Stomach (tissue), 9 donors: Measurements from ENCODE around the gene PITPNM1. TPM values are rescaled to one million over a fixed set of nuclear protein-coding genes. Genes with fewer than 3 reads are reported as not detected.

Experiments used
- DNase-seq, 2 donors: peaks; one replicate each; pipeline versions ENCODE4 v3.0.0 to v3.0.0-alpha.2; 2013 to 2019
- H3K27ac ChIP-seq, 5 donors: fragments of 200-600 bp in 4 of 5; sonication (generic) in 4 of 5; one replicate each; pipeline ENCODE4 v1.5.1; 2013 to 2019; ENCODE audit warnings: mild to moderate bottlenecking in 1 of 5, moderate library complexity in 1 of 5
- H3K27me3 ChIP-seq, 3 donors: fragments of 200-600 bp; sonication (generic); one replicate each; pipeline ENCODE4 v1.5.1; 2017 to 2019; ENCODE audit warnings: mixed run types in 1 of 3
- H3K36me3 ChIP-seq, 4 donors: fragments of 200-600 bp; sonication (generic); 1 replicate in 3 of 4; 2 replicates in 1 of 4; pipeline ENCODE4 v1.5.1; 2016 to 2019
- H3K4me1 ChIP-seq, 4 donors: fragments of 200-600 bp; sonication (generic); one replicate each; pipeline ENCODE4 v1.5.1; 2016 to 2019
- H3K4me3 ChIP-seq, 4 donors: fragments of 200-600 bp; sonication (generic) in 3 of 4; one replicate each; pipeline ENCODE4 v1.5.1; 2016 to 2019; ENCODE audit warnings: mild to moderate bottlenecking in 1 of 4
- H3K9me3 ChIP-seq, 4 donors: fragments of 200-600 bp; sonication (generic); one replicate each; pipeline ENCODE4 v1.5.1; 2016 to 2019
- CTCF ChIP-seq, 7 experiments: fragments of 450-650 bp in 4 of 7; fragments of 200-600 bp in 3 of 7; sonication (generic) in 3 of 7; IDR thresholded peaks; one replicate each; pipeline ENCODE4 v1.5.1; 2016 to 2019; ENCODE audit warnings: antibody characterized with exemption in 7 of 7, control low read depth in 2 of 7, mild to moderate bottlenecking in 1 of 7
- EP300 ChIP-seq: sonication (generic); formaldehyde crosslinking; IDR thresholded peaks from one replicate; pipeline ENCODE4 v1.6.1; 2017; ENCODE audit warnings: antibody characterized with exemption
- POLR2A ChIP-seq, 4 donors: fragments of 450-650 bp; IDR thresholded peaks; one replicate each; pipeline ENCODE4 v1.6.1; 2016; ENCODE audit warnings: antibody characterized with exemption in 4 of 4, control low read depth in 2 of 4, mild to moderate bottlenecking in 1 of 4, moderate library complexity in 1 of 4
- POLR2AphosphoS5 ChIP-seq, 3 donors: sonication (generic); formaldehyde crosslinking; IDR thresholded peaks; one replicate each; pipeline ENCODE4 v1.6.1; 2016; ENCODE audit warnings: antibody characterized with exemption in 3 of 3
- WGBS, 5 donors: extraction: QIAGEN DNeasy Blood & Tissue Kit in 3 of 5; methylation state at CpG; one replicate each; pipeline versions ENCODE4 v1.1.5 to v1.1.7; 2013 to 2018; 5-methylcytosine and 5-hydroxymethylcytosine counted together
- intact Hi-C: fragments of 100-400 bp; cut with DNase I; formaldehyde crosslinking; loops from one replicate; pipeline ENCODE4 v1.15.1; 2023; ENCODE audit warnings: low total_unique reads
- polyA plus RNA-seq, 3 donors: library from polyadenylated mRNA; stranded (reverse); fragments of 200-250 nt; gene quantifications; one replicate each; pipeline ENCODE4 v1.2.3, GENCODE V29; 2013
- total RNA-seq, 5 donors: library from RNA; depleted of rRNA; stranded (reverse); fragments of >200 nt; gene quantifications; one replicate each; pipeline versions ENCODE4 v1.1.0 to v1.2.3, GENCODE V29; 2014 to 2016
- donor health status: healthy with polysubstance abuse.
- donor health status: Bipolar disorder and iron deficiency.
- donor health status: healthy.

PITPNM1 gene
- total and polyA plus RNA-seq, 8 donors: 12.3 to 133 (median 21.1) TPM

GRCh38 chr11:67506426-67507051 lies 1.4 kb upstream of the PITPNM1 start:
- WGBS, 5 donors: 39 to 84% (median 52%) methylated on average over 12 to 16 of the region's 16 CpGs
- Histone ChIP-seq H3K27me3 (peaks cover 0 to 28% (median 0%) of the 10 kb centered on the region in 3 donors), H3K4me3 (peak overlapping the region; percentile 72 to 87 (median 80)), H3K36me3 (peaks cover 0 to 18% (median 11%) of the 10 kb centered on the region in 4 donors), H3K27ac (peak overlapping the region; percentile 85 to 99 (median 98)), H3K9me3 (no peaks in the 10 kb centered on the region), H3K4me1 (peaks cover 49 to 56% (median 54%) of the 10 kb centered on the region in 4 donors)
- intact Hi-C loops: loop anchor here (10.0 kb wide), 1 partner anchor 72 kb away; the partner anchor contains the start of gene PTPRCAP
- TF ChIP-seq POLR2AphosphoS5 (IDR thresholded peaks at IDR 0.05) (no peak), CTCF (IDR thresholded peaks at IDR 0.05) (peak in 1 of 7 experiments; percentile 54), POLR2A (IDR thresholded peaks at IDR 0.05) (no peak)
- peak; percentile 35 to 43 for DNase-seq

GRCh38 chr11:67505605-67506396 lies 638 bp upstream of the PITPNM1 start:
- intact Hi-C loops: loop anchor here (10.0 kb wide), 1 partner anchor 71 kb away; the partner anchor contains the start of gene PTPRCAP
- no peaks in the 10 kb centered on the region for H3K9me3 ChIP-seq
- peaks cover 49 to 56% (median 54%) of the 10 kb centered on the region in 4 donors for H3K4me1 ChIP-seq

GRCh38 chr11:67504005-67504949 lies 886 bp downstream of the PITPNM1 start:
- no peak for TF ChIP-seq POLR2A (IDR thresholded peaks at IDR 0.05)
- TF ChIP-seq CTCF (IDR thresholded peaks at IDR 0.05): no peak
- TF ChIP-seq POLR2AphosphoS5 (IDR thresholded peaks at IDR 0.05): no peak
- TF ChIP-seq EP300: no peak
- H3K4me1 ChIP-seq: peaks cover 49 to 56% (median 54%) of the 10 kb centered on the region in 4 donors
- no peaks in the 10 kb centered on the region for H3K9me3 ChIP-seq
- intact Hi-C loops: loop anchor here (10.0 kb wide), 1 partner anchor 69 kb away; the partner anchor contains the start of gene PTPRCAP
- 2 to 9% (median 3%) methylated on average over 20 to 101 of the region's 101 CpGs for WGBS, 5 donors
- peak overlapping the region; percentile 48 to 87 (median 70) for H3K4me3 ChIP-seq
- peak overlapping the region; percentile 85 to 99 (median 98) for H3K27ac ChIP-seq
- peaks cover 0 to 37% (median 22%) of the 10 kb centered on the region in 4 donors for H3K36me3 ChIP-seq
- peak in 1 of 2 donors; percentile 74 for DNase-seq
- peaks cover 0 to 22% (median 0%) of the 10 kb centered on the region in 3 donors for H3K27me3 ChIP-seq

More at GRCh38 chr11:67505605-67506396, 638 bp upstream of the PITPNM1 start:
- DNase-seq: peak; percentile 94 to 97
- peak overlapping the region; percentile 48 to 87 (median 70) for H3K4me3 ChIP-seq
- peaks cover 0 to 25% (median 16%) of the 10 kb centered on the region in 4 donors for H3K36me3 ChIP-seq
- TF ChIP-seq CTCF (IDR thresholded peaks at IDR 0.05) (peak in 6 of 7 experiments; percentile 88 to 99 (median 97)), EP300 (no peak), POLR2A (IDR thresholded peaks at IDR 0.05) (peak in 2 of 4 donors; percentile 5 to 14), POLR2AphosphoS5 (IDR thresholded peaks at IDR 0.05) (peak; percentile 48 to 92 (median 79))
- peak overlapping the region; percentile 85 to 99 (median 98) for H3K27ac ChIP-seq
- 4 to 11% (median 8%) methylated on average over 8 to 17 of the region's 17 CpGs for WGBS, 5 donors
- H3K27me3 ChIP-seq: peaks cover 0 to 22% (median 0%) of the 10 kb centered on the region in 3 donors
